Psoas muscle (tissue), 8 donors: ENCODE data around the gene ADORA2A. TPM values are rescaled to one million over a fixed set of nuclear protein-coding genes. Genes with fewer than 3 reads are reported as not detected.

ENCODE experiments used
- ATAC-seq, 4 donors: fragments of 200-7000 bp; cut with Tn5 transposase; one replicate each; pipeline ENCODE4 v1.9.1; 2020; ENCODE audit warnings: moderate library complexity in 3 of 4, mild to moderate bottlenecking in 2 of 4
- DNase-seq, 2 donors: peaks; one replicate each; pipeline ENCODE4 v3.0.0-alpha.2; 2020
- H3K27ac ChIP-seq: fragments of 200-600 bp; one replicate; pipeline ENCODE4 v1.8.0; 2022
- H3K27me3 ChIP-seq, 3 donors: fragments of 200-600 bp in 1 of 3; one replicate each; pipeline versions ENCODE4 v1.6.1 to v1.8.0; 2013 to 2022; ENCODE audit warnings: low read length in 2 of 3, mild to moderate bottlenecking in 2 of 3, moderate library complexity in 1 of 3; ENCODE audit not compliant: insufficient read depth in 3 of 3
- H3K36me3 ChIP-seq, 2 donors: fragments of 200-600 bp in 1 of 2; one replicate each; pipeline versions ENCODE4 v1.6.1 to v1.8.0; 2013 to 2022; ENCODE audit warnings: low read depth in 1 of 2, mild to moderate bottlenecking in 1 of 2, moderate library complexity in 1 of 2; ENCODE audit not compliant: insufficient read depth in 1 of 2
- H3K4me1 ChIP-seq: fragments of 200-600 bp; one replicate; pipeline ENCODE4 v1.8.0; 2022
- H3K4me3 ChIP-seq: fragments of 200-600 bp; one replicate; pipeline ENCODE4 v1.8.0; 2022; ENCODE audit warnings: mild to moderate bottlenecking
- H3K9me3 ChIP-seq: fragments of 200-600 bp; one replicate; pipeline ENCODE4 v1.8.0; 2022
- WGBS, 3 donors: extraction: QIAGEN DNeasy Blood & Tissue Kit; methylation state at CpG; one replicate each; pipeline versions ENCODE4 v1.1.6 to v1.1.7; 2013; 5-methylcytosine and 5-hydroxymethylcytosine counted together
- intact Hi-C, 2 donors: fragments of 100-400 bp; cut with DNase I; formaldehyde crosslinking; loops; one replicate each; pipeline versions ENCODE4 v1.11.0 to v1.14.2; 2022
- polyA plus RNA-seq, 3 donors: library from polyadenylated mRNA; stranded (reverse); fragments of 200-250 nt; gene quantifications; one replicate each; pipeline ENCODE4 v1.2.3, GENCODE V29; 2013
- total RNA-seq, 4 donors: library from RNA; stranded (reverse); fragmentation: NEBNext Ultra II Directional in 2 of 4; extraction: Animal tissue kit (Norgen Biotek cat#: 25700) in 2 of 4; gene quantifications; one replicate each; pipeline versions ENCODE4 v1.2.1 to v1.2.4, GENCODE V29; 2021 to 2023
- TF ChIP-seq, protein P1 (sequence below): fragments of 200-600 bp; IDR thresholded peaks from one replicate; pipeline ENCODE4 v1.8.0; 2022; ENCODE audit warnings: antibody characterized with exemption
- donor health status: healthy with polysubstance abuse.
- donor health status: DM: no; HTN: no; CAD: no; lungs with moderate emphysema.
- donor health status: Bipolar disorder and iron deficiency.
- donor health status: healthy.
- donor health status: DM: yes; HTN: yes; CAD: no.
- donor health status: DM: no; HTN: no; CAD: no.
- donor health status: DM: no; HTN: no; CAD: no.
- donor health status: DM: yes; HTN: yes; CAD: no.

ADORA2A gene
- total and polyA plus RNA-seq, 7 donors = 0.97 to 2.4 (median 1.7) TPM

DNA sequence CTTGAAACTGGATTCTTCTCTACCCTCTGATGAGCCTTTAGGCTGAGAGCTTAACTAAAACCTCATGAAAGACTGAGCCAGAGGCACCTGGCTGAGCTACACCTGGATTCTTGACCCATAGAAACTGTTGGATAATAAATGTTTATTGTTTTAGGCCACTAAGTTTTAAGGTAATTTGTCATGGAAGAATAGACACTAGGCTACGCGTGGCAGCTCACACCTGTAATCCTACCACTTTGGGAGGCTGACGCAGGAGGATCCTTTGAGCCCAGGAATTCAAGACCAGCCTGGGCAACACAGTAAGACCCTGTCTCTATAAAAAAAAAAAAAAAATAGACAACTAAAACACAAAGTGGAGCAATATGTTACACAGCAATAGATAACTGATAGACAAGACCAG lies 38.6 kb downstream of the ADORA2A start:
- no peak for ATAC-seq
- TF ChIP-seq, protein P1, sequence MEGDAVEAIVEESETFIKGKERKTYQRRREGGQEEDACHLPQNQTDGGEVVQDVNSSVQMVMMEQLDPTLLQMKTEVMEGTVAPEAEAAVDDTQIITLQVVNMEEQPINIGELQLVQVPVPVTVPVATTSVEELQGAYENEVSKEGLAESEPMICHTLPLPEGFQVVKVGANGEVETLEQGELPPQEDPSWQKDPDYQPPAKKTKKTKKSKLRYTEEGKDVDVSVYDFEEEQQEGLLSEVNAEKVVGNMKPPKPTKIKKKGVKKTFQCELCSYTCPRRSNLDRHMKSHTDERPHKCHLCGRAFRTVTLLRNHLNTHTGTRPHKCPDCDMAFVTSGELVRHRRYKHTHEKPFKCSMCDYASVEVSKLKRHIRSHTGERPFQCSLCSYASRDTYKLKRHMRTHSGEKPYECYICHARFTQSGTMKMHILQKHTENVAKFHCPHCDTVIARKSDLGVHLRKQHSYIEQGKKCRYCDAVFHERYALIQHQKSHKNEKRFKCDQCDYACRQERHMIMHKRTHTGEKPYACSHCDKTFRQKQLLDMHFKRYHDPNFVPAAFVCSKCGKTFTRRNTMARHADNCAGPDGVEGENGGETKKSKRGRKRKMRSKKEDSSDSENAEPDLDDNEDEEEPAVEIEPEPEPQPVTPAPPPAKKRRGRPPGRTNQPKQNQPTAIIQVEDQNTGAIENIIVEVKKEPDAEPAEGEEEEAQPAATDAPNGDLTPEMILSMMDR = no peak
- no peaks in the 10 kb centered on the region for H3K36me3 ChIP-seq
- no peak overlapping the region for H3K4me3 ChIP-seq
- H3K27ac ChIP-seq = peak overlapping the region; percentile 4
- DNase-seq = no peak
- no peaks in the 10 kb centered on the region for H3K27me3 ChIP-seq
- WGBS, 3 donors = 98 to 100% (median 100%) methylated on average over 3 of the region's 3 CpGs
- no peaks in the 10 kb centered on the region for H3K9me3 ChIP-seq
- peaks cover 19% of the 10 kb centered on the region for H3K4me1 ChIP-seq
- intact Hi-C loops = no loop called here

- peak overlapping the region; percentile 17 for H3K27ac ChIP-seq
- H3K4me1 ChIP-seq = peaks cover 19% of the 10 kb centered on the region
- no peak overlapping the region for H3K4me3 ChIP-seq
- H3K9me3 ChIP-seq = no peaks in the 10 kb centered on the region
- H3K36me3 ChIP-seq = no peaks in the 10 kb centered on the region
- intact Hi-C loops = no loop called here
- no peak for ATAC-seq
- H3K27me3 ChIP-seq = no peaks in the 10 kb centered on the region
- DNase-seq = no peak
- TF ChIP-seq, protein P1 = no peak
- 26 to 63% (median 53%) methylated on average over 1 of the region's 1 CpG for WGBS, 3 donors
Observed at GRCh38 chr22:24466716-24467328, 39.4 kb downstream of the ADORA2A start.

GRCh38 chr22:24467340-24467739 lies 39.9 kb downstream of the ADORA2A start:
- Histone ChIP-seq H3K27me3 (no peaks in the 10 kb centered on the region), H3K9me3 (no peaks in the 10 kb centered on the region), H3K4me3 (no peak overlapping the region), H3K27ac (no peak overlapping the region), H3K36me3 (no peaks in the 10 kb centered on the region), H3K4me1 (peaks cover 19% of the 10 kb centered on the region)
- ATAC-seq = no peak
- intact Hi-C loops = no loop called here
- 65 to 77% (median 76%) methylated on average over 2 of the region's 2 CpGs for WGBS, 3 donors
- TF ChIP-seq, protein P1 = no peak
- DNase-seq = no peak

DNA sequence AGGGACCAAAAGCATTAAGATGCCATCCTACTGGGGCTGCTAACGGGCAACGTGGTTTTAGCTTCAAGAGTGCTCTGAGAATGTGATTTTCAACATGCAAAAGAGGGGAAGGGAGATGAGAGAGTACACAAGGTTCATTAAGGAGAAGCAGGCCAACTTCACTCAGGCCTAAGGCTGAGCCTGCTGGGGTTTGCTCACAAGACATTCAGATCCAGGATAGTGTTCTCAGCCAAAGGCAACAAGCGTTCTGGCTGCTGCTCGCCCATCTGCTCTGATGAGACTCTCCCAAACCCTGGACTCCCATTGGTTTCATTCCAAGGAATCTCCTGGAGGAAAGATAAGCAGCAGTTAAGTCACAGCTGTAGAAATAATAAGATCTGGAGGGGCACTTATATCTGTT lies 44.2 kb downstream of the ADORA2A start:
- Histone ChIP-seq H3K9me3 (no peaks in the 10 kb centered on the region), H3K4me3 (no peak overlapping the region), H3K4me1 (peaks cover 7% of the 10 kb centered on the region), H3K36me3 (no peaks in the 10 kb centered on the region), H3K27ac (no peak overlapping the region), H3K27me3 (no peaks in the 10 kb centered on the region)
- ATAC-seq (peak in 2 of 4 donors; percentile 63 to 65), DNase-seq (peak; percentile 66 to 81)
- WGBS, 3 donors = 56 to 72% (median 57%) methylated on average over 4 of the region's 4 CpGs
- intact Hi-C loops = no loop called here
- TF ChIP-seq, protein P1 = no peak

- H3K4me1 ChIP-seq = no peaks in the 10 kb centered on the region
- intact Hi-C loops = no loop called here
- H3K36me3 ChIP-seq = no peaks in the 10 kb centered on the region
- ATAC-seq (no peak), DNase-seq (no peak)
- TF ChIP-seq, protein P1 = no peak
- H3K9me3 ChIP-seq = no peaks in the 10 kb centered on the region
- H3K4me3 ChIP-seq = no peak overlapping the region
- H3K27ac ChIP-seq = no peak overlapping the region
- H3K27me3 ChIP-seq = no peaks in the 10 kb centered on the region
Observed at GRCh38 chr22:24473284-24473683, 45.9 kb downstream of the ADORA2A start.
